ENCODE data around the gene SPATA31E1.

GRCh38 chr9:87850391-87850790, 32.3 kb upstream of the SPATA31E1 start:
- no peak for TF ChIP-seq POLR2AphosphoS5 (IDR thresholded peaks at IDR 0.05)
- no peak for TF ChIP-seq CTCF (IDR thresholded peaks at IDR 0.05)
